Keratinocyte (primary cell): ENCODE data around the gene TRMT5. TPM values are rescaled to one million over a fixed set of nuclear protein-coding genes. Genes with fewer than 3 reads are reported as not detected.

Experiments used
- DNase-seq: peaks from one replicate; pipeline ENCODE4 v3.0.0-alpha.2; 2011; ENCODE audit warnings: low read depth, missing footprints, low spot score
- FAIRE-seq: peaks from 2 replicates; lab custom pipeline; 2011; peaks lifted over from hg19 to GRCh38; lab: Jason Lieb, UNC
- H2AFZ ChIP-seq: 2 replicates; pipeline ENCODE4 v1.6.0; 2012; ENCODE audit warnings: low read length, control low read depth, inconsistent platforms; ENCODE audit not compliant: control insufficient read depth
- H3K27ac ChIP-seq: 2 replicates; pipeline ENCODE4 v1.5.1; 2011; ENCODE audit warnings: low read length; ENCODE audit not compliant: control insufficient read depth, insufficient read depth
- H3K27me3 ChIP-seq: 3 replicates; pipeline ENCODE4 v1.6.0; 2011; ENCODE audit warnings: low read length; ENCODE audit not compliant: control insufficient read depth, insufficient read depth; ENCODE audit errors: extremely low read depth
- H3K36me3 ChIP-seq, 2 experiments: 2 replicates in 1 of 2; 3 replicates in 1 of 2; pipeline ENCODE4 v1.5.1; 2011; ENCODE audit warnings: low read length in 2 of 2, mild to moderate bottlenecking in 1 of 2; ENCODE audit not compliant: control insufficient read depth in 2 of 2, insufficient read depth in 2 of 2; ENCODE audit errors: extremely low read depth in 1 of 2
- H3K4me1 ChIP-seq: 3 replicates; pipeline ENCODE4 v1.5.1; 2011; ENCODE audit warnings: low read length; ENCODE audit not compliant: control insufficient read depth, insufficient read depth; ENCODE audit errors: extremely low read depth
- H3K4me2 ChIP-seq: 3 replicates; pipeline ENCODE4 v1.6.0; 2011; ENCODE audit warnings: low read depth, low read length; ENCODE audit not compliant: control insufficient read depth, insufficient read depth; ENCODE audit errors: extremely low read depth
- H3K4me3 ChIP-seq, 3 experiments: fragments of 200-600 bp in 1 of 3; sonication (generic) in 1 of 3; 2 replicates in 2 of 3; 3 replicates in 1 of 3; pipeline ENCODE4 v1.5.1; 2011 to 2016; ENCODE audit warnings: low read length in 3 of 3, mild to moderate bottlenecking in 3 of 3, control low read depth in 2 of 3, inconsistent platforms in 1 of 3, low read depth in 1 of 3, mixed read lengths in 1 of 3, mixed run types in 1 of 3, moderate library complexity in 1 of 3; ENCODE audit not compliant: control insufficient read depth in 2 of 3, insufficient read depth in 2 of 3; ENCODE audit errors: extremely low read depth in 1 of 3
- H3K79me2 ChIP-seq: 2 replicates; pipeline ENCODE4 v1.6.0; 2012; ENCODE audit warnings: low read length; ENCODE audit not compliant: control insufficient read depth, insufficient read depth
- H3K9ac ChIP-seq: 3 replicates; pipeline ENCODE4 v1.6.0; 2011; ENCODE audit warnings: low read length; ENCODE audit not compliant: control insufficient read depth, insufficient read depth; ENCODE audit errors: extremely low read depth
- H3K9me1 ChIP-seq: 3 replicates; pipeline ENCODE4 v1.6.0; 2011; ENCODE audit warnings: low read length; ENCODE audit not compliant: control insufficient read depth, insufficient read depth; ENCODE audit errors: extremely low read depth
- H3K9me3 ChIP-seq: 2 replicates; pipeline ENCODE4 v1.5.1; 2012; ENCODE audit warnings: low read depth, low read length; ENCODE audit not compliant: control insufficient read depth
- H4K20me1 ChIP-seq: 3 replicates; pipeline ENCODE4 v1.6.0; 2011; ENCODE audit warnings: low read length; ENCODE audit not compliant: control insufficient read depth, insufficient read depth; ENCODE audit errors: extremely low read depth
- CTCF ChIP-seq, 3 experiments: IDR thresholded peaks in 1 of 3; conservative IDR thresholded peaks in 1 of 3; optimal IDR thresholded peaks in 1 of 3; 2 replicates in 2 of 3; 3 replicates in 1 of 3; pipeline versions ENCODE3 to v1.5.1; 2011; ENCODE audit warnings: low read length in 3 of 3, mild to moderate bottlenecking in 3 of 3, moderate library complexity in 2 of 3, control low read depth in 1 of 3, inconsistent platforms in 1 of 3; ENCODE audit not compliant: insufficient read depth in 2 of 3; ENCODE audit errors: extremely low read depth in 1 of 3
- EZH2 ChIP-seq: IDR thresholded peaks from one replicate; pipeline ENCODE4 v1.6.1; 2012; ENCODE audit warnings: inconsistent platforms, mild to moderate bottlenecking, low read length, moderate library complexity
- dilution Hi-C: fragments of 300-500 bp; cut with MboI; formaldehyde crosslinking; loops from one replicate; pipeline ENCODE4 v1.7.0; 2020; ENCODE audit warnings: low sequenced_read_pairs; ENCODE audit not compliant: extremely low pct_ligation_motif_present
- polyA plus RNA-seq, 5 experiments: library from polyadenylated mRNA; depleted of rRNA in 3 of 5; stranded (reverse) in 3 of 5; stranded (forward) in 1 of 5; unstranded in 1 of 5; fragments of >200 nt; gene quantifications; 1 replicate in 1 of 5; 2 replicates in 3 of 5; 3 replicates in 1 of 5; pipeline versions ENCODE4 v1.2.1 to v1.2.3, GENCODE V29; 2011 to 2012; ENCODE audit warnings: missing spikeins in 2 of 5, low read depth in 1 of 5, low replicate concordance in 1 of 5
- small RNA-seq, 3 experiments: library from RNA; depleted of rRNA; stranded (forward); fragments of <200 nt; gene quantifications; one replicate each; pipeline ENCODE3, GENCODE V24; 2012; ENCODE audit warnings: low read depth in 3 of 3, low replicate concordance in 1 of 3; ENCODE audit not compliant: insufficient read length in 3 of 3

TRMT5 gene
- polyA plus RNA-seq, 1 donor (not counting 4 experiments of a cell fraction or from before 2014, with no cell fraction given) = 13.8 TPM

DNA sequence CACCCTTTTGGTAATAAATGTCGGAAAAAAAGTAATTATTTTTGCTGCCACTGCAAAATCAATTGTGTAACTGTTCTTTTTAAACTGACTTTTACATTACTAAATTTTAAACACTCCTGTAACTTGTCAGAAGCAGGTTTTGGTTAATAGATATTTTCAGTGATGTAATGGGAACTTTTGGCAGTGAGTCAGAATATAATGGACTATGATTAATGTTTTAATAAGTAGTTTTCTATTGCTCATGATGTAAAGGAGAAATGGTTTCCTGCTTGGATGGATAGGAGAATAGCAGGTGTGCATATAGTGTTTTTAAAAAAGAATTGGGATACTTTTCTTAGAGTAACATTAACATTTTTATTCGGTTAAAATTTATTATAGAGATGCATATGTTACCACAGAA is 58.8 kb downstream of the TRMT5 start:
- H3K4me2 ChIP-seq = no peak overlapping the region

More for the DNA sequence above, 58.8 kb downstream of the TRMT5 start:
- no peaks in the 10 kb centered on the region for H4K20me1 ChIP-seq
- no peak overlapping the region for H3K4me3 ChIP-seq
- no peaks in the 10 kb centered on the region for H3K79me2 ChIP-seq
- DNase-seq (peak; percentile 4), FAIRE-seq (no peak)
- H2AFZ ChIP-seq = no peak overlapping the region
- TF ChIP-seq EZH2 (no peak), CTCF (optimal IDR thresholded peaks at IDR 0.05 in 1 of 3, IDR thresholded peaks at IDR 0.05 in 1 of 3, conservative IDR thresholded peaks at IDR 0.05 in 1 of 3; ENCODE audit: extremely low read depth in 1 of 3, insufficient read depth in 2 of 3, low read length in 3 of 3) (no peak)
- H3K36me3 ChIP-seq = no peaks in the 10 kb centered on the region
- no peaks in the 10 kb centered on the region for H3K9me1 ChIP-seq
- no peak overlapping the region for H3K27ac ChIP-seq
- no peak overlapping the region for H3K9ac ChIP-seq
- dilution Hi-C loops = no loop called here
- H3K9me3 ChIP-seq = no peaks in the 10 kb centered on the region
- no peaks in the 10 kb centered on the region for H3K27me3 ChIP-seq
- H3K4me1 ChIP-seq = peaks cover 5% of the 10 kb centered on the region

Small RNAs within 50 kb of the gene (small RNA-seq; reads per million reads assigned to genes)
- gene RNU6-398P = 0 reads per million in 3 experiments

Other genes starting within 250 kb of the TRMT5 start
- gene MNAT1, start 246.3 kb downstream of the TRMT5 start, polyA plus RNA-seq = 52.1 to 79.5 TPM (median 63.9 TPM) in 3 replicates
- 7.5 to 15.7 TPM (median 12.1 TPM) in 3 replicates for gene SLC38A6, start 166 bp upstream of the TRMT5 start, polyA plus RNA-seq